ENCODE data around the gene NARS2. TPM values are rescaled to one million over a fixed set of nuclear protein-coding genes. Genes with fewer than 3 reads are reported as not detected.

NARS2 gene
- total RNA-seq, 1 donor from 2014 or later: 17.5 TPM

GRCh38 chr11:78489184-78489583 lies 85.5 kb downstream of the NARS2 start:
- Histone ChIP-seq H3K9me3 (no peaks in the 10 kb centered on the region), H3K27ac (no peak overlapping the region), H3K4me3 (no peak overlapping the region), H3K36me3 (no peaks in the 10 kb centered on the region), H3K27me3 (no peaks in the 10 kb centered on the region), H3K4me1 (no peaks in the 10 kb centered on the region)
- intact Hi-C loops (cut with DNase I): no loop called here
- no peak for DNase-seq
- TF ChIP-seq CTCF (IDR thresholded peaks at IDR 0.05): no peak
- no peak for ATAC-seq

- no peak for ATAC-seq
- no peak overlapping the region for H3K27ac ChIP-seq
- DNase-seq: no peak
- no peaks in the 10 kb centered on the region for H3K9me3 ChIP-seq
- no peaks in the 10 kb centered on the region for H3K4me1 ChIP-seq
- intact Hi-C loops (cut with DNase I): no loop called here
- no peaks in the 10 kb centered on the region for H3K27me3 ChIP-seq
- TF ChIP-seq CTCF (IDR thresholded peaks at IDR 0.05): no peak
- H3K36me3 ChIP-seq: peaks cover 4% of the 10 kb centered on the region
- H3K4me3 ChIP-seq: no peak overlapping the region
These were observed 96.1 kb downstream of the NARS2 start for GRCh38 chr11:78478536-78478935.

- TF ChIP-seq CTCF (IDR thresholded peaks at IDR 0.05): no peak
- Histone ChIP-seq H3K9me3 (no peaks in the 10 kb centered on the region), H3K4me1 (no peaks in the 10 kb centered on the region), H3K4me3 (no peak overlapping the region), H3K27ac (no peak overlapping the region), H3K27me3 (no peaks in the 10 kb centered on the region), H3K36me3 (peaks cover 4% of the 10 kb centered on the region)
- ATAC-seq (no peak), DNase-seq (no peak)
- intact Hi-C loops (cut with DNase I): no loop called here
These were observed 98.6 kb downstream of the NARS2 start for GRCh38 chr11:78476066-78476465.

GRCh38 chr11:78474451-78474850 lies 100.2 kb downstream of the NARS2 start:
- intact Hi-C loops (cut with DNase I): no loop called here

GRCh38 chr11:78472905-78473304 lies 101.8 kb downstream of the NARS2 start:
- Histone ChIP-seq H3K4me1 (no peaks in the 10 kb centered on the region), H3K27me3 (no peaks in the 10 kb centered on the region), H3K27ac (no peak overlapping the region), H3K36me3 (peaks cover 4% of the 10 kb centered on the region), H3K4me3 (no peak overlapping the region), H3K9me3 (no peaks in the 10 kb centered on the region)
- no peak for DNase-seq
- no peak for ATAC-seq
- no peak for TF ChIP-seq CTCF (IDR thresholded peaks at IDR 0.05)
- intact Hi-C loops (cut with DNase I): no loop called here

More at GRCh38 chr11:78474451-78474850, 100.2 kb downstream of the NARS2 start:
- TF ChIP-seq CTCF (IDR thresholded peaks at IDR 0.05): no peak
- no peak for ATAC-seq
- no peak overlapping the region for H3K27ac ChIP-seq
- no peak for DNase-seq
- H3K4me1 ChIP-seq: no peaks in the 10 kb centered on the region
- H3K4me3 ChIP-seq: no peak overlapping the region
- peaks cover 4% of the 10 kb centered on the region for H3K36me3 ChIP-seq
- no peaks in the 10 kb centered on the region for H3K27me3 ChIP-seq
- no peaks in the 10 kb centered on the region for H3K9me3 ChIP-seq

- intact Hi-C loops (cut with DNase I): no loop called here
- no peak overlapping the region for H3K27ac ChIP-seq
- no peaks in the 10 kb centered on the region for H3K4me1 ChIP-seq
- ATAC-seq: no peak
- TF ChIP-seq CTCF (IDR thresholded peaks at IDR 0.05): no peak
- H3K9me3 ChIP-seq: no peaks in the 10 kb centered on the region
- no peak for DNase-seq
- no peaks in the 10 kb centered on the region for H3K27me3 ChIP-seq
- H3K36me3 ChIP-seq: peaks cover 4% of the 10 kb centered on the region
- no peak overlapping the region for H3K4me3 ChIP-seq
These were observed 102.3 kb downstream of the NARS2 start for GRCh38 chr11:78472382-78472781.
